ENCODE measurements around the gene SIPA1L3.
A peak's percentile ranks its signal among the peaks of the same experiment; 100 is the strongest.

The SIPA1L3 gene

GRCh38 chr19:37982655-37983054 is 75.6 kb downstream of the SIPA1L3 start:
- TF ChIP-seq CTCF (conservative IDR thresholded peaks at IDR 0.05; ENCODE audit: low read length): no peak
- DNase-seq (ENCODE audit: low read depth): no peak
- no peak overlapping the region for H3K4me3 ChIP-seq (ENCODE audit: low read length)

- no peak for DNase-seq (ENCODE audit: low read depth)
- no peak overlapping the region for H3K4me3 ChIP-seq (ENCODE audit: low read length)
- TF ChIP-seq CTCF (conservative IDR thresholded peaks at IDR 0.05; ENCODE audit: low read length): no peak
These were observed 76.1 kb downstream of the SIPA1L3 start for GRCh38 chr19:37983153-37983552.

GRCh38 chr19:37983916-37984315 is 76.9 kb downstream of the SIPA1L3 start:
- H3K4me3 ChIP-seq (ENCODE audit: low read length): no peak overlapping the region
- TF ChIP-seq CTCF (conservative IDR thresholded peaks at IDR 0.05; ENCODE audit: low read length): no peak
- DNase-seq (ENCODE audit: low read depth): no peak

GRCh38 chr19:37986048-37986750 is 79.2 kb downstream of the SIPA1L3 start:
- DNase-seq (ENCODE audit: low read depth): no peak
- no peak for TF ChIP-seq CTCF (conservative IDR thresholded peaks at IDR 0.05; ENCODE audit: low read length)
- no peak overlapping the region for H3K4me3 ChIP-seq (ENCODE audit: low read length)

- H3K4me3 ChIP-seq (ENCODE audit: low read length): no peak overlapping the region
- no peak for DNase-seq (ENCODE audit: low read depth)
- 0 out of 2 replicates have a peak, but pooled peaks have one; percentile 15 for TF ChIP-seq CTCF (conservative IDR thresholded peaks at IDR 0.05; ENCODE audit: low read length)
These were observed 80.6 kb downstream of the SIPA1L3 start for GRCh38 chr19:37987356-37988332.

GRCh38 chr19:37988758-37989635 is 82.0 kb downstream of the SIPA1L3 start:
- H3K4me3 ChIP-seq (ENCODE audit: low read length): no peak overlapping the region
- DNase-seq (ENCODE audit: low read depth): no peak
- TF ChIP-seq CTCF (conservative IDR thresholded peaks at IDR 0.05; ENCODE audit: low read length): no peak

Data from AG10803 (cell line).